GM12878 (cell line): Measurements from ENCODE around the gene CRIM1. TPM values are rescaled to one million over a fixed set of nuclear protein-coding genes. Genes with fewer than 3 reads are reported as not detected.

Experiments used
- ATAC-seq: fragments of 200-7000 bp; cut with Tn5 transposase; 3 replicates; pipeline ENCODE4 v1.9.1; 2020; ENCODE audit warnings: mild to moderate bottlenecking, moderate library complexity
- BruUV-seq: library from RNA; stranded (reverse); fragments of 400-500 nt; replicated peaks from 2 replicates; lab custom pipeline; 2021; lab: Mats Ljungman, UMichigan
- CTCF ChIA-PET: fragments of 300-600 bp; sonication (Branson Sonifier 250); formaldehyde crosslinking; extraction: SDS; loops from one replicate; lab custom pipeline; 2021; ENCODE audit warnings: inconsistent platforms; lab: Yijun Ruan, JAX
- POLR2A ChIA-PET: fragments of 350-600 bp; formaldehyde crosslinking; extraction: SDS; loops from one replicate; lab custom pipeline; 2021; ENCODE audit warnings: inconsistent platforms; lab: Charles Lee
- RAD21 ChIA-PET: fragments of 300-600 bp; sonication (Branson Sonifier 250); formaldehyde crosslinking; loops from one replicate; lab custom pipeline; 2023; ENCODE audit warnings: antibody characterized with exemption; ENCODE audit not compliant: unreplicated experiment; lab: Charles Lee
- SMC1A ChIA-PET: fragments of 300-600 bp; sonication (Branson Sonifier 250); formaldehyde crosslinking; loops from one replicate; lab custom pipeline; 2023; ENCODE audit not compliant: unreplicated experiment, uncharacterized antibody; lab: Charles Lee
- DNase-seq: peaks from one replicate; pipeline ENCODE4 v3.0.0-alpha.2; 2011; ENCODE audit warnings: low read depth, low spot score
- FAIRE-seq: peaks from 3 replicates; lab custom pipeline; 2011; peaks lifted over from hg19 to GRCh38; lab: Jason Lieb, UNC
- H2AFZ ChIP-seq: 2 replicates; pipeline ENCODE4 v1.6.0; 2011; ENCODE audit warnings: low read depth, low read length, control low read depth; ENCODE audit not compliant: control insufficient read depth
- H3K27ac ChIP-seq: 2 replicates; pipeline ENCODE4 v1.5.1; 2011; ENCODE audit warnings: control low read depth; ENCODE audit not compliant: control insufficient read depth, insufficient read depth
- H3K27me3 ChIP-seq, 2 experiments: replicated peaks in 1 of 2; 2 replicates each; pipeline versions ENCODE4 v1.6.0 to v1.6.1; 2011; ENCODE audit warnings: low read length in 1 of 2; ENCODE audit not compliant: control insufficient read depth in 2 of 2, insufficient read depth in 2 of 2
- H3K36me3 ChIP-seq, 2 experiments: 2 replicates each; pipeline ENCODE4 v1.5.1; 2011; ENCODE audit warnings: low read length in 1 of 2; ENCODE audit not compliant: control insufficient read depth in 2 of 2, insufficient read depth in 2 of 2
- H3K4me1 ChIP-seq: 2 replicates; pipeline ENCODE4 v1.6.1; 2011; ENCODE audit warnings: mild to moderate bottlenecking, low read length, moderate library complexity, mixed read lengths; ENCODE audit not compliant: control insufficient read depth, insufficient read depth
- H3K4me2 ChIP-seq: 2 replicates; pipeline ENCODE4 v1.6.0; 2011; ENCODE audit warnings: control low read depth; ENCODE audit not compliant: control insufficient read depth, insufficient read depth
- H3K4me3 ChIP-seq: fragments of 200-600 bp; sonication (generic); 2 replicates; pipeline ENCODE4 v1.5.1; 2016
- H3K79me2 ChIP-seq: 2 replicates; pipeline ENCODE4 v1.6.0; 2011; ENCODE audit warnings: low read length; ENCODE audit not compliant: control insufficient read depth, insufficient read depth
- H3K9ac ChIP-seq: 2 replicates; pipeline ENCODE4 v1.8.0; 2011; ENCODE audit warnings: low read length, control low read depth, mixed read lengths; ENCODE audit not compliant: control insufficient read depth, insufficient read depth
- H3K9me3 ChIP-seq: replicated peaks from 3 replicates; pipeline ENCODE4 v1.5.1; 2011; ENCODE audit warnings: mild to moderate bottlenecking, low read length; ENCODE audit not compliant: control insufficient read depth, insufficient read depth
- H4K20me1 ChIP-seq: 2 replicates; pipeline ENCODE4 v1.6.0; 2011; ENCODE audit not compliant: control insufficient read depth, insufficient read depth
- CTCF ChIP-seq, 3 experiments: IDR thresholded peaks in 2 of 3; conservative IDR thresholded peaks in 1 of 3; 2 replicates each; pipeline ENCODE4 v1.5.1; 2011; ENCODE audit warnings: low read depth in 3 of 3, low read length in 3 of 3, mild to moderate bottlenecking in 3 of 3, control low read depth in 2 of 3, moderate library complexity in 2 of 3, inconsistent platforms in 1 of 3, mixed read lengths in 1 of 3; ENCODE audit not compliant: control insufficient read depth in 2 of 3, insufficient read depth in 1 of 3; ENCODE audit errors: extremely low read depth in 1 of 3
- EP300 ChIP-seq, 2 experiments: fragments of 150-350 bp in 1 of 2; IDR thresholded peaks; 2 replicates each; pipeline ENCODE4 v1.6.1; 2011 to 2012; ENCODE audit warnings: low read depth in 2 of 2, low read length in 2 of 2, borderline replicate concordance in 1 of 2, improper control_type of control experiment in 1 of 2, inconsistent platforms in 1 of 2; ENCODE audit not compliant: control insufficient read depth in 1 of 2
- ETV6 ChIP-seq, 2 experiments: fragments of 450-650 bp in 1 of 2; IDR thresholded peaks in 1 of 2; conservative IDR thresholded peaks in 1 of 2; 2 replicates each; pipeline ENCODE4 v1.6.1; 2014; ENCODE audit warnings: antibody characterized with exemption in 1 of 2, borderline replicate concordance in 1 of 2, low read depth in 1 of 2, mild to moderate bottlenecking in 1 of 2, moderate library complexity in 1 of 2
- GATAD2B ChIP-seq: fragments of 450-650 bp; conservative IDR thresholded peaks from 2 replicates; pipeline ENCODE4 v1.6.1; 2017; ENCODE audit warnings: low read depth, mild to moderate bottlenecking, moderate library complexity
- HCFC1 ChIP-seq: fragments of 150-350 bp; IDR thresholded peaks from 2 replicates; pipeline ENCODE4 v1.6.1; 2014; ENCODE audit warnings: low read length
- JUNB ChIP-seq: IDR thresholded peaks from 2 replicates; pipeline ENCODE4 v1.6.1; 2016; ENCODE audit warnings: antibody characterized with exemption, mild to moderate bottlenecking
- MEF2B ChIP-seq: fragments of 450-650 bp; IDR thresholded peaks from 2 replicates; pipeline ENCODE4 v1.6.1; 2018; ENCODE audit warnings: mild to moderate bottlenecking, moderate library complexity; ENCODE audit not compliant: partially characterized antibody, poor library complexity, severe bottlenecking
- NR2C2 ChIP-seq: IDR thresholded peaks from 2 replicates; pipeline ENCODE4 v1.6.1; 2011; ENCODE audit warnings: borderline replicate concordance, low read depth; ENCODE audit not compliant: control insufficient read depth, insufficient read length
- PAX8 ChIP-seq: fragments of 450-650 bp; IDR thresholded peaks from 2 replicates; pipeline ENCODE4 v1.6.1; 2017; ENCODE audit warnings: mild to moderate bottlenecking, moderate library complexity
- PML ChIP-seq: IDR thresholded peaks from 2 replicates; pipeline ENCODE4 v1.6.1; 2012; ENCODE audit warnings: low read length, inconsistent platforms
- POLR2AphosphoS5 ChIP-seq: IDR thresholded peaks from 2 replicates; pipeline ENCODE4 v1.6.1; 2011; ENCODE audit warnings: mild to moderate bottlenecking, low read length, inconsistent platforms
- SIN3A ChIP-seq: IDR thresholded peaks from 2 replicates; pipeline ENCODE4 v1.6.1; 2012; ENCODE audit warnings: low read depth, low read length, improper control_type of control experiment
- SP1 ChIP-seq: IDR thresholded peaks from one replicate; pipeline ENCODE4 v1.6.1; 2011; ENCODE audit warnings: low read depth, low read length
- TBL1XR1 ChIP-seq: IDR thresholded peaks from 2 replicates; pipeline ENCODE4 v1.6.1; 2012; ENCODE audit warnings: low read depth, low read length, improper control_type of control experiment
- YBX1 ChIP-seq: fragments of 450-650 bp; IDR thresholded peaks from 2 replicates; pipeline ENCODE4 v1.6.1; 2016; ENCODE audit warnings: antibody characterized with exemption
- ZNF207 ChIP-seq: fragments of 450-650 bp; IDR thresholded peaks from 2 replicates; pipeline ENCODE4 v1.6.1; 2014; ENCODE audit warnings: antibody characterized with exemption, mild to moderate bottlenecking, borderline replicate concordance
- WGBS: methylation state at CpG from one replicate; pipeline ENCODE4 v1.1.6; 2016; ENCODE audit warnings: low lambda C conversion rate; ENCODE audit not compliant: insufficient replicate concordance, insufficient coverage; ENCODE audit errors: missing lambda C conversion rate; 5-methylcytosine and 5-hydroxymethylcytosine counted together
- in situ Hi-C: fragments of 300-500 bp; cut with MboI; formaldehyde crosslinking; loops from 9 replicates; pipeline ENCODE4 v1.14.3; 2018; ENCODE audit warnings: mixed read lengths
- intact Hi-C: fragments of 100-400 bp; cut with micrococcal nuclease; formaldehyde crosslinking; loops from one replicate; pipeline ENCODE4 v1.14.2; 2022; ENCODE audit not compliant: unreplicated experiment
- polyA plus RNA-seq, 11 experiments: library from polyadenylated mRNA; depleted of rRNA in 4 of 11; unstranded in 6 of 11; stranded (reverse) in 5 of 11; fragments of >200 nt; fragmentation: Nextera tagmentation in 4 of 11; fragmentation: Illumina TruSeq in 1 of 11; extraction: Ambion mirVana in 4 of 11; extraction: Trizol in 1 of 11; gene quantifications; 1 replicate in 1 of 11; 2 replicates in 10 of 11; pipeline versions ENCODE4 v1.2.1 to v1.2.3, GENCODE V29; 2011 to 2016; ENCODE audit warnings: inconsistent platforms in 2 of 11, missing spikeins in 2 of 11, low read depth in 1 of 11
- total RNA-seq, 4 experiments: library from RNA; depleted of rRNA in 3 of 4; stranded (reverse); fragments of >200 nt in 3 of 4; fragmentation: Illumina TruSeq in 1 of 4; extraction: Trizol in 1 of 4; gene quantifications; 2 replicates each; pipeline versions ENCODE4 v1.2.1 to v1.2.3, GENCODE V29; 2013 to 2021
- TF ChIP-seq, protein P1 (sequence below): IDR thresholded peaks from 2 replicates; pipeline ENCODE4 v1.6.1; 2012; ENCODE audit warnings: low read length, inconsistent platforms

Gene CRIM1
- total and polyA plus RNA-seq, 10 of the 15 experiments (the other 5 are each of a cell fraction or from before 2014, with no cell fraction given) = 0.42 to 7.4 (median 3.1) TPM

GRCh38 chr2:36461039-36461681 lies 105.6 kb downstream of the CRIM1 start:
- no peaks in the 10 kb centered on the region for H3K36me3 ChIP-seq
- ChIA-PET POLR2A (no interaction called here), SMC1A (no interaction called here), RAD21 (no interaction called here), CTCF (interaction anchor here (0.8 to 1.4 kb wide), 4 partner anchors 42 to 111 kb away, joined by 3 to 4 read pairs (median 3); no protein-coding TSS in a partner anchor)
- H3K9ac ChIP-seq = no peak overlapping the region
- 0% methylated on average over 4 of the region's 4 CpGs for WGBS
- in situ Hi-C loops (no loop called here), intact Hi-C loops (no loop called here)
- DNase-seq (peak; percentile 9), ATAC-seq (no peak), FAIRE-seq (no peak)
- H3K27me3 ChIP-seq = peaks cover 0 to 2% of the 10 kb centered on the region in 2 experiments; a peak in 2 of 4 replicates
- no peak overlapping the region for H2AFZ ChIP-seq
- H3K4me1 ChIP-seq = no peaks in the 10 kb centered on the region
- no peaks in the 10 kb centered on the region for H4K20me1 ChIP-seq
- H3K4me3 ChIP-seq = no peak overlapping the region
- H3K4me2 ChIP-seq = peak overlapping the region; percentile 35; the same call in 1 of the 2 replicates
- no TSS peak for BruUV-seq
- no peaks in the 10 kb centered on the region for H3K79me2 ChIP-seq
- no peak for TF ChIP-seq EP300 (IDR thresholded peaks at IDR 0.05; ENCODE audit: borderline replicate concordance in 1 of 2, control insufficient read depth in 1 of 2, low read depth in 2 of 2, low read length in 2 of 2)
- TF ChIP-seq SP1 = no peak
- no peak for TF ChIP-seq GATAD2B
- no peak for TF ChIP-seq PML
- TF ChIP-seq, protein P1, sequence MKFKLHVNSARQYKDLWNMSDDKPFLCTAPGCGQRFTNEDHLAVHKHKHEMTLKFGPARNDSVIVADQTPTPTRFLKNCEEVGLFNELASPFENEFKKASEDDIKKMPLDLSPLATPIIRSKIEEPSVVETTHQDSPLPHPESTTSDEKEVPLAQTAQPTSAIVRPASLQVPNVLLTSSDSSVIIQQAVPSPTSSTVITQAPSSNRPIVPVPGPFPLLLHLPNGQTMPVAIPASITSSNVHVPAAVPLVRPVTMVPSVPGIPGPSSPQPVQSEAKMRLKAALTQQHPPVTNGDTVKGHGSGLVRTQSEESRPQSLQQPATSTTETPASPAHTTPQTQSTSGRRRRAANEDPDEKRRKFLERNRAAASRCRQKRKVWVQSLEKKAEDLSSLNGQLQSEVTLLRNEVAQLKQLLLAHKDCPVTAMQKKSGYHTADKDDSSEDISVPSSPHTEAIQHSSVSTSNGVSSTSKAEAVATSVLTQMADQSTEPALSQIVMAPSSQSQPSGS = no peak
- TF ChIP-seq JUNB = no peak
- TF ChIP-seq HCFC1 = no peak
- TF ChIP-seq MEF2B = no peak
- no peak for TF ChIP-seq SIN3A
- no peak for TF ChIP-seq ETV6 (conservative IDR thresholded peaks at IDR 0.05 in 1 of 2, IDR thresholded peaks at IDR 0.05 in 1 of 2; ENCODE audit: borderline replicate concordance in 1 of 2, low read depth in 1 of 2)
- no peak for TF ChIP-seq ZNF207
- TF ChIP-seq PAX8 = no peak
- no peak for TF ChIP-seq CTCF (IDR thresholded peaks at IDR 0.05 in 2 of 3, conservative IDR thresholded peaks at IDR 0.05 in 1 of 3; ENCODE audit: control insufficient read depth in 2 of 3, extremely low read depth in 1 of 3, insufficient read depth in 1 of 3, low read depth in 3 of 3, low read length in 3 of 3)
- TF ChIP-seq NR2C2 = no peak
- no peak for TF ChIP-seq TBL1XR1
- TF ChIP-seq YBX1 = no peak
- no peak for TF ChIP-seq POLR2AphosphoS5
- H3K27ac ChIP-seq = no peak overlapping the region
- no peaks in the 10 kb centered on the region for H3K9me3 ChIP-seq
